Measurements from ENCODE around the gene PPA1. TPM values are rescaled to one million over a fixed set of nuclear protein-coding genes. Genes with fewer than 3 reads are reported as not detected.
"Not testable (repeated sequence)": the region's sequence is repeated elsewhere in the genome, so short reads cannot be mapped to it uniquely, and the experiment has no call there.

PPA1 gene
- total RNA-seq, 2 donors from 2014 or later = 48.0 to 69.2 TPM

- Histone ChIP-seq H3K4me1 (peaks cover 0 to 22% of the 10 kb centered on the region in 2 donors), H3K9me3 (no peaks in the 10 kb centered on the region), H3K36me3 (peaks cover 6% of the 10 kb centered on the region), H3K27ac (no peak overlapping the region), H3K27me3 (no peaks in the 10 kb centered on the region), H3K4me3 (no peak overlapping the region)
- no peak for DNase-seq (ENCODE audit: low spot score)
- TF ChIP-seq CTCF (IDR thresholded peaks at IDR 0.05) = no peak
These were observed 5.5 kb downstream of the PPA1 start for GRCh38 chr10:70227548-70228320.

- Histone ChIP-seq H3K27ac (no peak overlapping the region), H3K4me1 (peaks cover 0 to 14% of the 10 kb centered on the region in 2 donors), H3K36me3 (no peaks in the 10 kb centered on the region), H3K4me3 (no peak overlapping the region), H3K27me3 (no peaks in the 10 kb centered on the region), H3K9me3 (no peaks in the 10 kb centered on the region)
- TF ChIP-seq CTCF (IDR thresholded peaks at IDR 0.05) = no peak
- no peak for DNase-seq (ENCODE audit: low spot score)
These were observed 9.5 kb downstream of the PPA1 start for GRCh38 chr10:70223728-70224127.

- not testable (repeated sequence) for H3K36me3 ChIP-seq; H3K27me3 ChIP-seq; H3K4me3 ChIP-seq; H3K27ac ChIP-seq; DNase-seq (ENCODE audit: low spot score); H3K4me1 ChIP-seq; H3K9me3 ChIP-seq
These were observed 10.3 kb downstream of the PPA1 start for GRCh38 chr10:70222811-70223447.

- no peak overlapping the region for H3K27ac ChIP-seq
These were observed 10.9 kb downstream of the PPA1 start for GRCh38 chr10:70222340-70222794.

GRCh38 chr10:70221030-70221429 lies 12.2 kb downstream of the PPA1 start:
- Histone ChIP-seq H3K4me1 (peaks cover 0 to 5% of the 10 kb centered on the region in 2 donors), H3K27ac (peak overlapping the region in 1 of 2 donors; percentile 4), H3K36me3 (peaks cover 11% of the 10 kb centered on the region), H3K27me3 (no peaks in the 10 kb centered on the region), H3K9me3 (no peaks in the 10 kb centered on the region), H3K4me3 (no peak overlapping the region)
- no peak for DNase-seq (ENCODE audit: low spot score)
- TF ChIP-seq CTCF (IDR thresholded peaks at IDR 0.05) = no peak

More at GRCh38 chr10:70222340-70222794, 10.9 kb downstream of the PPA1 start:
- H3K4me1 ChIP-seq = peaks cover 0 to 5% of the 10 kb centered on the region in 2 donors
- no peaks in the 10 kb centered on the region for H3K27me3 ChIP-seq
- no peaks in the 10 kb centered on the region for H3K9me3 ChIP-seq
- no peak for DNase-seq (ENCODE audit: low spot score)
- H3K36me3 ChIP-seq = peaks cover 7% of the 10 kb centered on the region
- no peak overlapping the region for H3K4me3 ChIP-seq
- no peak for TF ChIP-seq CTCF (IDR thresholded peaks at IDR 0.05)

GRCh38 chr10:70212879-70213278 lies 20.4 kb downstream of the PPA1 start:
- Histone ChIP-seq H3K27ac (no peak overlapping the region), H3K36me3 (peaks cover 71% of the 10 kb centered on the region), H3K27me3 (no peaks in the 10 kb centered on the region), H3K4me3 (no peak overlapping the region), H3K9me3 (no peaks in the 10 kb centered on the region), H3K4me1 (no peaks in the 10 kb centered on the region)
- DNase-seq (ENCODE audit: low spot score) = no peak
- TF ChIP-seq CTCF (IDR thresholded peaks at IDR 0.05) = no peak

All from right atrium auricular region (tissue), 2 donors.